Activated T-helper 1 cell treated with anti-CD3 and anti-CD28 coated beads, Interleukin-12 subunit alpha, Interleukin-12 subunit beta, Interleukin-2, Interleukin-4 antibody, amounts not matched to agents 30 ng/mL and 10 ng/mL and 1 ng/mL, durations not matched to agents 14 hours and 24 hours and 36 hours (primary cell): Measurements from ENCODE around the gene CASTOR1. TPM values are rescaled to one million over a fixed set of nuclear protein-coding genes. Genes with fewer than 3 reads are reported as not detected.

Experiments
- DNase-seq: peaks from one replicate; pipeline ENCODE4 v3.0.0; 2021; ENCODE audit warnings: low spot score
- H3K27ac Mint-ChIP-seq: one replicate; pipeline ENCODE4 v1.8.0; 2021; ENCODE audit warnings: mild to moderate bottlenecking, mixed read lengths
- H3K27me3 Mint-ChIP-seq: one replicate; pipeline ENCODE4 v1.8.0; 2022; ENCODE audit warnings: mild to moderate bottlenecking, moderate library complexity, mixed read lengths; ENCODE audit not compliant: insufficient read depth
- H3K36me3 Mint-ChIP-seq: one replicate; pipeline ENCODE4 v1.8.0; 2021; ENCODE audit warnings: low read depth, mixed read lengths
- H3K4me1 Mint-ChIP-seq: one replicate; pipeline ENCODE4 v1.8.0; 2021; ENCODE audit warnings: low read depth, mixed read lengths
- H3K4me3 Mint-ChIP-seq: one replicate; pipeline ENCODE4 v1.8.0; 2021; ENCODE audit warnings: mild to moderate bottlenecking, moderate library complexity, mixed read lengths
- H3K9me3 Mint-ChIP-seq: one replicate; pipeline ENCODE4 v1.8.0; 2021; ENCODE audit warnings: mixed read lengths
- intact Hi-C: fragments of 100-400 bp; cut with micrococcal nuclease; formaldehyde crosslinking; loops from one replicate; pipeline ENCODE4 v1.15.1; 2024
- total RNA-seq: library from RNA; stranded (reverse); gene quantifications from 2 replicates; pipeline ENCODE4 v1.2.3, GENCODE V29; 2022

Gene CASTOR1
- total RNA-seq, 1 donor from 2014 or later: 8.8 TPM

- Mint-ChIP-seq H3K27me3 (no peaks in the 10 kb centered on the region), H3K27ac (peak overlapping the region; percentile 65), H3K36me3 (peaks cover 35% of the 10 kb centered on the region), H3K4me3 (no peak overlapping the region), H3K9me3 (no peaks in the 10 kb centered on the region), H3K4me1 (peaks cover 46% of the 10 kb centered on the region)
- DNase-seq: no peak
- intact Hi-C loops: no loop called here
These were observed 50.4 kb downstream of the CASTOR1 start for GRCh38 chr22:30238661-30239487.

GRCh38 chr22:30238136-30238535 lies 51.2 kb downstream of the CASTOR1 start:
- Mint-ChIP-seq H3K9me3 (no peaks in the 10 kb centered on the region), H3K27ac (peak overlapping the region; percentile 65), H3K27me3 (no peaks in the 10 kb centered on the region), H3K4me3 (no peak overlapping the region), H3K4me1 (peaks cover 39% of the 10 kb centered on the region), H3K36me3 (peaks cover 29% of the 10 kb centered on the region)
- intact Hi-C loops: no loop called here
- no peak for DNase-seq

- intact Hi-C loops: no loop called here
- H3K4me1 Mint-ChIP-seq: peaks cover 32% of the 10 kb centered on the region
- no peak overlapping the region for H3K4me3 Mint-ChIP-seq
- no peak overlapping the region for H3K27ac Mint-ChIP-seq
- no peaks in the 10 kb centered on the region for H3K9me3 Mint-ChIP-seq
- no peaks in the 10 kb centered on the region for H3K27me3 Mint-ChIP-seq
- H3K36me3 Mint-ChIP-seq: peaks cover 19% of the 10 kb centered on the region
- no peak for DNase-seq
These were observed 52.4 kb downstream of the CASTOR1 start for GRCh38 chr22:30236875-30237274.

GRCh38 chr22:30235687-30236170 lies 53.6 kb downstream of the CASTOR1 start:
- DNase-seq: no peak
- H3K4me1 Mint-ChIP-seq: peaks cover 28% of the 10 kb centered on the region
- peaks cover 10% of the 10 kb centered on the region for H3K36me3 Mint-ChIP-seq
- H3K27ac Mint-ChIP-seq: no peak overlapping the region
- H3K27me3 Mint-ChIP-seq: no peaks in the 10 kb centered on the region
- H3K9me3 Mint-ChIP-seq: no peaks in the 10 kb centered on the region
- intact Hi-C loops: no loop called here
- H3K4me3 Mint-ChIP-seq: no peak overlapping the region

Other genes with a start within 250 kb of the CASTOR1 start
- 0.21 TPM in 1 of 2 replicates, not detected in the other for gene HORMAD2, start 209.0 kb downstream of the CASTOR1 start, total RNA-seq
- gene LIF, start 42.7 kb downstream of the CASTOR1 start, total RNA-seq: 450 and 455 TPM in 2 replicates
- gene OSM, start 22.7 kb downstream of the CASTOR1 start, total RNA-seq: 76.7 and 78.3 TPM in 2 replicates
- gene TBC1D10A, start 37.4 kb upstream of the CASTOR1 start, total RNA-seq: 17.3 and 24.9 TPM in 2 replicates
- gene SF3A1, start 67.4 kb upstream of the CASTOR1 start, total RNA-seq: 308 and 310 TPM in 2 replicates
- 2.4 and 3.0 TPM in 2 replicates for gene CCDC157, start 67.5 kb upstream of the CASTOR1 start, total RNA-seq
- 10.3 and 13.2 TPM in 2 replicates for gene RNF215, start 97.9 kb upstream of the CASTOR1 start, total RNA-seq
- 25.6 and 27.0 TPM in 2 replicates for gene SEC14L2, start 107.5 kb upstream of the CASTOR1 start, total RNA-seq
- 72.0 and 72.9 TPM in 2 replicates for gene MTFP1, start 136.3 kb upstream of the CASTOR1 start, total RNA-seq
- gene SEC14L3, start 182.5 kb upstream of the CASTOR1 start, total RNA-seq: not detected in 2 replicates
- not detected in 2 replicates for gene SEC14L4, start 216.2 kb upstream of the CASTOR1 start, total RNA-seq